ENCODE data around the gene MTMR12.

Gene MTMR12

DNA sequence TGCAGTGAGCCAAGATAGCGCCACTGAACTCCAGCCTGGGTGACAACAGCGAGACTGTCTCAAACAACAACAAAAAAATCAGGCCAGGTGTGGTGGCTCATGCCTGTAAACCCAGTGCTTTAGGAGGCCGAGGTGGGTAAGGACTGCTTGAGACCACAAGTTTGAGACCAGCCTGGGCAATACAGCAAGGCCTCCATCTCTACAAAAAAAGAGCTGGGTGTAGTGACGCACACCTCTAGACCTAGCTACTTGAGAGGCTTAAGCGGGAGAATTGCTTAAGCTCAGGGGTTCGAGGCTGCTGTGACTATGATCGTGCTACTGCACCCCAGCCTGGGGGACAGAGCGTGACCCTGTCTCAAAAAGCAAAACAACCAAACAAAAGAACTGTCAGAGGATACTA is 39.9 kb upstream of the MTMR12 start:
- TF ChIP-seq, protein P1, sequence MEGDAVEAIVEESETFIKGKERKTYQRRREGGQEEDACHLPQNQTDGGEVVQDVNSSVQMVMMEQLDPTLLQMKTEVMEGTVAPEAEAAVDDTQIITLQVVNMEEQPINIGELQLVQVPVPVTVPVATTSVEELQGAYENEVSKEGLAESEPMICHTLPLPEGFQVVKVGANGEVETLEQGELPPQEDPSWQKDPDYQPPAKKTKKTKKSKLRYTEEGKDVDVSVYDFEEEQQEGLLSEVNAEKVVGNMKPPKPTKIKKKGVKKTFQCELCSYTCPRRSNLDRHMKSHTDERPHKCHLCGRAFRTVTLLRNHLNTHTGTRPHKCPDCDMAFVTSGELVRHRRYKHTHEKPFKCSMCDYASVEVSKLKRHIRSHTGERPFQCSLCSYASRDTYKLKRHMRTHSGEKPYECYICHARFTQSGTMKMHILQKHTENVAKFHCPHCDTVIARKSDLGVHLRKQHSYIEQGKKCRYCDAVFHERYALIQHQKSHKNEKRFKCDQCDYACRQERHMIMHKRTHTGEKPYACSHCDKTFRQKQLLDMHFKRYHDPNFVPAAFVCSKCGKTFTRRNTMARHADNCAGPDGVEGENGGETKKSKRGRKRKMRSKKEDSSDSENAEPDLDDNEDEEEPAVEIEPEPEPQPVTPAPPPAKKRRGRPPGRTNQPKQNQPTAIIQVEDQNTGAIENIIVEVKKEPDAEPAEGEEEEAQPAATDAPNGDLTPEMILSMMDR (IDR thresholded peaks at IDR 0.05): no peak

DNA sequence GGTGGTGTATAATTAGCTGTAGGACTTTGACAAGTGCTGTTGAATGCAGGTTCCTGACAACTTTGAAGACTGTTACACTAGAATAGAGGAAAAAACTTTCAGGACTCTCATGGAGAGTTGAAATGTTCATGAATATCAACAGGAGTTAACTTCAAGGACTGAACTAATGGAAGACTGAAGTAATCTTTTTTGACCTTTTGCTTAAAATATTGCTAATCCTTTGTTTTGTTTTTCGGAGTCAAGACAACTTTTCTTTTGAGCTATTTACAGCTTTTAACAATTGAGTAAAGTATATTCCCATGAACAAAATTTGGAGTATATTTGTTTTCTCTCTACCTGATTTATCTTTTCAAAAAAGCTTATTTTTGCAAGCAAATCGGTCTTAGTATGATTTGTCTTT is 34.1 kb upstream of the MTMR12 start:
- TF ChIP-seq, protein P1 (IDR thresholded peaks at IDR 0.05): no peak

GRCh38 chr5:32343058-32343672 is 30.4 kb upstream of the MTMR12 start:
- TF ChIP-seq, protein P1 (IDR thresholded peaks at IDR 0.05): no peak

GRCh38 chr5:32342656-32343055 is 29.9 kb upstream of the MTMR12 start:
- TF ChIP-seq, protein P1 (IDR thresholded peaks at IDR 0.05): no peak

DNA sequence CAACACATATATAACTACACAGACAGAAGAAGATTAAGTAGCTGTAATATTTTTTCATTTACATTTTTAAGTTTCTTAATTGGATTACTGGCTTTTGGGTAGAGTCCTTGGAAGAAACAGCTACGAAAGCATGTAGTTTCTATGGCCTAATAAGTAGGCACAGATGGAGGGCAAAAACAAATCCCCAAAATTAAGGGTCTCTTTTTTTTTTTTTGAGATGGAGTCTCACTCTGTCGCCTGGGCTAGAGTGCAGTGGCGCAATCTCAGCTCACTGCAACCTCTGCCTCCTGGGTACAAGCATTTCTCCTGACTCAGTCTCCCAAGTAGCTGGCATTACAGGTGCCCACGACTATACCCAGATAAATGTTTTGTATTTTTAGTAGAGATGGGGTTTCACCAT is 27.1 kb upstream of the MTMR12 start:
- TF ChIP-seq, protein P1 (IDR thresholded peaks at IDR 0.05): no peak

- TF ChIP-seq, protein P1 (IDR thresholded peaks at IDR 0.05): no peak
Measured at GRCh38 chr5:32339198-32339597, 26.5 kb upstream of the MTMR12 start.

DNA sequence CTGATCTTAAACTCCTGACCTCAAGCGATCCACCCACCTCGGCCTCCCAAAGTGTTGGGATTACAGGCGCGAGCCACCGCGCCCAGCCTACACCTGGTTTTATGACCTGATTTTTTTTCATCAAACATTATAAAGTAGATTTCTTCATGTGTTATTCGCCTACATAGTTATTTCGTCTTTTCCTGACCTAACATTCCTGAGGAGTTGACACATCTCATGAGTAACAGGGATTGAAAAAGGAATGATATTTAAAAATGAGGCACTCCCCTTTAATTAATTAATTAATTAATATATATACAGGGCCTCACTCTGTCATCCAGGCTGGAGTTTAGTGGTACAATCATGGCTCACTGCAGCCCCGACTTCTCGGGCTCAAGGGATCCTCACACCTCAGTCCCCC is 20.2 kb upstream of the MTMR12 start:
- TF ChIP-seq, protein P1 (IDR thresholded peaks at IDR 0.05): no peak

GRCh38 chr5:32332361-32332760 is 19.6 kb upstream of the MTMR12 start:
- TF ChIP-seq, protein P1 (IDR thresholded peaks at IDR 0.05): no peak

Measured in LNCAP (cell line).